ENCODE data around the gene RGS3.

RGS3 gene

DNA sequence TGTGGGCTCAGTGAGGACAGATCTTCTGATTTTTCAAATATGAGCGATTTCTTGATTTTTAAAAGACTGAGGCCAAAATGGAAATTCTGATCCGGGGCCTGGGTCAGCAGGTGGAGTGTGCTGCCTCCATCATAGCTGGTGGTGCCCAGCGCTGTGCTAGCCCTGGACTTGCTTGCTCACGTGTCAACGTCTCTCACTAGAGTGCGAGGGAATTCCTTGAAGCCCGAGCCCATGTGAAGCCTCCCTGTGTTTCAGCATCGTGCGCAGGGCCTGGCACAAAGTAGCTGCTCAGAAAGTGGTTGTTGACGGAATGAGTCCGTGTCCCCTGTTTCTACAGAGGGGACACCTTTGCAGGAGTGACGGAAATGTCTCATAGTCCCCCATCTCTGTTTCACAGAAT is 50.5 kb downstream of the RGS3 start:
- DNase-seq = no peak

- no peak for DNase-seq
These were observed 51.2 kb downstream of the RGS3 start for GRCh38 chr9:113514748-113515147.

- no peak for DNase-seq
These were observed 52.3 kb downstream of the RGS3 start for GRCh38 chr9:113515862-113516261.

- DNase-seq = peak; percentile 54 to 64
These were observed 53.5 kb downstream of the RGS3 start for GRCh38 chr9:113516840-113517577.

DNA sequence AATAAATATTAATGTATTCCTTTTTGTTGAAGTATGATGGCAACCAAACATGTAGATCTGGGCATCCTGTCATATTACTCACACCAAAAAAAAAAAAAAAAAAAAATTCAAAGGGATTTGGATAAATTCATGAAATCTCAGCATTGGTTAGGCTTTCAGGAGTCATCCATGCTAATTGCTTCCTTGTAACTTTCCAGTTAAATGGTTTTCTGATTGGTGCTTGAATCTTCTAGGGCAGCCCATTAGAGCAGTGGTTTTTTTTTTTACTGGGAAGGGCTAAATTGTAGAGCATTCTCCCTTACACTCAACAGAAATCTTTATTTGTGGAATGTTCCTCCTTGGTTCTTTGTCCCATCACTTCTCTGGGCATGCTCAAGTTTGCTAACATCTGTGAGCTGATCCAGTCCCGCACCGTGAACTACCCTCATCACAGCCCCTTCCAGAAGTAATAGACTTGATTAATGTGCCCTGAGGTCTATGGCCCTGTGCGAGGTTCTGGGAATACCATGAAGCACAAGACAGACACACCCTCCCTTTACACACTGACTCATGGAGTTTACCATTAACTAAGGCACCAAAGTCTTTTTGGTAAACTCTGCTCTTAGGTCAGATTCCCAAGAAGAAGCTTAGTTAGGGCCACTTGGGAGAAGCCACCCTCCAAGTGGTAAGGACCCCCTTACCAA is 56.0 kb downstream of the RGS3 start:
- DNase-seq = no peak

DNA sequence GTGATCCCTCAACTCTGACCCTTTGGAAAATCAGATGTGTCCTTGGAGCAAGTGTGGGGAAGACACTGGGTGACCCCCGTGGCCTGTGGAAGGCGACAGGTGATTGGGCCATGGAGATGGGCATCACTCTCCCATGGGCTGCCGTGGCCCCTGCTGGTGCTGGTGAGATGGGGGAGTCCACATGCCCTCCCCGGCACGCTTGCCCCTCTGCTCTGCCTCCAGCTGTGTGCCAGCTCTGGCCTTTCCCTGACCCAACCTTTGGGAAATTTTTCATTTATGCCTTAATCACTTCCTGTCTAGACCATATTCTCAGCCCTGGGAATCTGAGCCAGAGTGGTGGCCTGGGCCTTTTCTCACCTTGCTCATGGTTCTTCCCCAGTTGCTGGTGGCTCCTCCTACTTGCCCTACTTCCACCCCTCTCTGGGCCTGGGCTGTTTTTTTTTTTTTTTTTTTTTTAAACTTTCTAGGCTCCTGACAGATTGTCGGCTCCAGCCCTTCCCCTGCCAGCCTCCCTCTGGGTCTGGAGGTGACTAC is 56.6 kb downstream of the RGS3 start:
- DNase-seq = peak in 1 of 2 donors; percentile 24

DNA sequence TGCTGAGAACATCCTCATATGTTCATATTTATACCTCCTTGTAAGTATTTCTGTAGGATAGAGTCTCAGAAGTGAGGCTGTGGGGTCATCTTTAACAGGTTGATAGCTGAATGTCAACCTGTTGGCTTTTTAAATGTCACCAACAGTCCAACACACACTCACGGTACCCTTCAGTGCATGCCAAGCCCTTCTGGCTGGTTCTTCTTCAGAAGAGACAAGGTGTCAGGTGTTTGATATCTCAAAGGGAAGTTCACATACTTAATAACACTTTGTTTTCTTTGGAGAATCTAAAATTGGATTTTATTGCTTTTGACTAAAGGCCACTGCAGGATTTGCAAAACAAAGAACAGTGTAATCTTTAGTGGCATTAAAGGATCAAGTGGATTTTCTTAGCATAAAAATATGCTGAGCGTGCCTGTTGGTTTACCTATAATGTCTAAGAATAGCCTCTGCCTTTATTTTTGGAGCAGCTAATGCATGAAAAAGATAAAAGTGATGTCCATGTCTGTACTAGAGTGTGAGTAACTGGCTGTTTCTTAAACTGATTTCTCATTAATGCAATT is 58.2 kb downstream of the RGS3 start:
- no peak for DNase-seq

GRCh38 chr9:113522419-113522818 is 58.9 kb downstream of the RGS3 start:
- DNase-seq = no peak

DNA sequence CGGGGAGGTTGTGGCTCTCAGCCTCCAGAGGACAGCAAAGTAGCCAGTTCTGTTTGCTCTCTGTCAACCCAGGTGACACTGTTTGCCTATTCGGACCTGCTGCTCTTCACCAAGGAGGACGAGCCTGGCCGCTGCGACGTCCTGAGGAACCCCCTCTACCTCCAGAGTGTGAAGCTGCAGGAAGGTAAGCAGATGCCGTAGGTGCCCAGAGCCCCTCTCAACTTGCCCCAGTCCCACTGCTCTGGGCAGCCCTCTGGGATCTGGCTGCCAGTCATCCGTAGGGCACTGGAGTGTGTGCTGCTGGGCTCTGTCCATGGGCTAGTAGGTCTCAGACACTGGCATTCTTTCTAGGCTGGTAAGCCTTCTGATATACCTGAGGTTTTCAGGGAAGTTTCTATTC is 59.3 kb downstream of the RGS3 start:
- no peak for DNase-seq

GRCh38 chr9:113523421-113524141 is 60.1 kb downstream of the RGS3 start:
- peak; percentile 60 to 73 for DNase-seq

GRCh38 chr9:113524468-113524867 is 60.9 kb downstream of the RGS3 start:
- no peak for DNase-seq

DNA sequence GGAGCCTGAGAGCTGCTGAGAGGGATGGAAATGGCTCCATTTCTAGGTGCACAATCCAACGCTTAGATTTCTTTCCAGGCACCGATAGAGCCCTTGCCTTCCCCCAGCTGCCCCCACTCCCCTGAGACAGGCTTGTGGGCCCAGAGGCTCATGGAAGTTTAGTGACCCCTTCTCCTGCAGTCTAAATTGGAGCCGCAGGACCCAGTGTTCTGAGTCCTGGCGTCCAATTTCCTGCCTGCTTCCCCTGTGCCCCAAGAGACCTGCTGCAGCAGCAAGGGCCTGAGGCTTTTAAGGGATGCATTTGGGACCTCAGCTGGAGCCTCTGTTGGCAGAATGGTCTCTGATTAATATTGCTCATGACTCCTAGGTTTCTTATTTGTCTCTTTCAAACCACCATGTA is 61.7 kb downstream of the RGS3 start:
- no peak for DNase-seq

DNA sequence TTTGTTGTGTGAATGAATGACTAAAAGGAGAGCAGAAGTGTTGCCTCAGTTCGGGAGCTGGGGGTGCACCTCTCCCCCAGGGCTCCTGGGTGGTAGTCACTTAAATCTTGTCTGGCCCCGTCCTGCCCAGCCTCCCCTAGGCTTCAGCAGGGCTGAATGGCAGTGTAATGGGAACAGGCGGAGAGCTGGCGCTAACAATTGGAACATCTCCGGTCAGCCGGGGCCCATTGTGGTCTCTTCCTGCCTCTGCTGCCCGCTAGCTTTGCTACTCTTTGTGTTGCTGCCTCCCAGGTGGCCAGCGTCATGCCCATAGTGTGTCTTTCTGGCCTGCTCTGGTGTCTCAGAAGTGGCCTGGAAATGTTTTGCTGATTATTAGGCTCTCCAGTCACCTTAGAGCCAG is 62.3 kb downstream of the RGS3 start:
- DNase-seq = no peak

- DNase-seq = no peak
These were observed 62.8 kb downstream of the RGS3 start for GRCh38 chr9:113526231-113526746.

DNA sequence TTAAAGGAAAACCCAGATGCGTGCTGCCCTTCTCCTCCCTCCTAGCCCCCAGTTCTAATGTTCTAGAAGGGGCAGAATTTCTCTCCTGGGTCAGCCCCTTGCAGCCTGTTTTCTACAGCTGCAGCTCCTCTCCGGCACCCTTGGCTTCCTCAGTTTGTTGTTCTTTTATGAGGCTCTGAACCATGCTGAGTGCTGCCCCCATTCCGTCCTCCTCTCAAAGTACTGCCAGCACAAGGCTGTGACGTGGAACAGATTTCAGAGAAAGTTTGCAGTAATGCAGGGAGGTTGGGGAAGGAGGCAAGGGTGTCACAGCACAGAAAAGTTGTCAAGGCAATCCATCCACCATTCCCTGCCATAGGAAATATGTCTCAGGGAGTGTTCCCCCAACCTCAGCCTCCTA is 63.3 kb downstream of the RGS3 start:
- no peak for DNase-seq

- DNase-seq = no peak
These were observed 64.6 kb downstream of the RGS3 start for GRCh38 chr9:113528088-113528487.

GRCh38 chr9:113528811-113529210 is 65.3 kb downstream of the RGS3 start:
- DNase-seq = no peak

DNA sequence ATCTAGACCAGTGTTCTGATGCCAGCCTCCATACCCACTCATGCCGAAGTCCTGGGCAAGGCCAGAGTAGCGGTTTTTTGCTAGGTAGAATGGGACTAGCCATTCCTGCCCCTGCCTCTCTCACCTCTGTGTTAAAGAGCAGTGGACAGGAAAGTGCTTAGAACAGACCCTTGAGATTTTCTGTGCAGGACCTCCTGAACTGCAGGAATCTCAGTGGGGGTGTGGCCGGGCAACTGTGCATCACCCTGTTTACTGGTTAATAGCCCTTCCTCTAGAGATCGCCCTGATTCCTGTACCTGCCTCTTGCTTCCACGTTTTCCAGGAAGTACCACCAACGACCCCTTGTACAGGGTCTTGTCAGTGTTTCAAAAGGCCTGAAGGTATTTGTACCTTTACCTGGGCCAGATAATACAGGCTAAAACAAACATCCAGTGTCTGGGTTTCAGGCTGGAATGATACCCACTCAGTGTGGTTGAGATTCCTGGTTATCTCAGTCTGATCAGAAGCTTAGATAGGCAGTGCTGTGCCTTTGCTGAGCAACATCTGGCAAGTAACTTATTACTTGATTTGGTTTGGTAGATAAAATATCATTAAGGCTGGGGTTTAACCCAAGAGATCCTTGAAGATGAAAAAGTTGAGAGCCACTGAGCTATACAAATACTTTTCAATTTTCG is 65.9 kb downstream of the RGS3 start:
- no peak for DNase-seq

DNA sequence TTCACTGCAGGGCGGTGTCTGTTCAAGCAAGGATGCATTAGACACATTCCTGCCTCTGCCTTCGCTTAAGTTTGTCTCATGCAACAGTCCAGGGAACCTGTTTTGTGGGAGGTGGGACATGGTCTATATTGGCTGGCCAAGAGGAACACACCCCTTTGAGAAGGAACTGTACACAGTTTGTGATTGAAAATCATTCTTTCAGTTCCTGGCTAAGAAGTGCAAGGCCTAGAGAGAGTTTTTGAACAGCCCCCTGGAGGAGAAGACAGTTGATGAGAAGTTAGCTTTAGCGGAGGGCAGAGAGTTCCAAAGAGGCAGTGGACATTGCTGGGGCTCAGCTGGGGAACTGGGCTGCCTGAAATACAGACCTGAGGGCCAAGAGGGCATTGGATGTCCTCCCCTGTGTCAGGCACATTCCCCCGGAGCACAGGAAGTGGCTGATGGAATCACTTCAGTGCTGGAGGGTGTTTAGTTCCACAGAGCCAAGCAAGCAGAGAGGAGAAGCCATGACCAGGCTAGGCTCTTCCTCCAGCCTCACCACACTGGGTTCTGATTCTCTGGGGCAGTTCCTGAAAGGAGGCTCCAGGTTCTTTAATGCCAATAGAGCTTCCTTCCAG is 66.6 kb downstream of the RGS3 start:
- DNase-seq = no peak

DNA sequence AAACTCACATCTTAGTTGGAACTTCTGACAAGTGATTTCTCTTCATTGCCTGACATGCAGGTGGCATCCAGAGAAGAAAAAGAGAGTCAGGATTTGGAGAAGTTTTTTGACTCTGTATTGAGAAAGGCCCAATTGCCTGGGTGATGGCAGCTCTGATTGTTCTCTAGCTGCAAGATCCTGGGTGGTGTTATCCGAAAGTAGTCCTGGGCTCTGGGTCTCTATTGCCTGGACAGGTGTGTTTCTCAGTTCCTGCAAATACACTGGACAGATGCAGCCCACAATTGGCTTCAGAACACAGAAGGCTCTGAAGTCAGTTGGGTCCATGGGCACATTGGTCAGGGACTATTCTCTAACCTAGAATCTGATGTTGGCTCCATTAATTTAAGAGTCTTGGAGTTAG is 67.4 kb downstream of the RGS3 start:
- no peak for DNase-seq

GRCh38 chr9:113531919-113532808 is 68.6 kb downstream of the RGS3 start:
- DNase-seq = no peak

All from stimulated activated CD4-positive, alpha-beta T cell treated with anti-CD3 and anti-CD28 coated beads, Interleukin-2, amount 100 ng/mL, for 48 hours (primary cell).